ENCODE data around the gene CMC1. TPM values are rescaled to one million over a fixed set of nuclear protein-coding genes. Genes with fewer than 3 reads are reported as not detected.
"Not testable (repeated sequence)": the region's sequence is repeated elsewhere in the genome, so short reads cannot be mapped to it uniquely, and the experiment has no call there.

Gene CMC1
- total RNA-seq: 21.6 TPM

DNA sequence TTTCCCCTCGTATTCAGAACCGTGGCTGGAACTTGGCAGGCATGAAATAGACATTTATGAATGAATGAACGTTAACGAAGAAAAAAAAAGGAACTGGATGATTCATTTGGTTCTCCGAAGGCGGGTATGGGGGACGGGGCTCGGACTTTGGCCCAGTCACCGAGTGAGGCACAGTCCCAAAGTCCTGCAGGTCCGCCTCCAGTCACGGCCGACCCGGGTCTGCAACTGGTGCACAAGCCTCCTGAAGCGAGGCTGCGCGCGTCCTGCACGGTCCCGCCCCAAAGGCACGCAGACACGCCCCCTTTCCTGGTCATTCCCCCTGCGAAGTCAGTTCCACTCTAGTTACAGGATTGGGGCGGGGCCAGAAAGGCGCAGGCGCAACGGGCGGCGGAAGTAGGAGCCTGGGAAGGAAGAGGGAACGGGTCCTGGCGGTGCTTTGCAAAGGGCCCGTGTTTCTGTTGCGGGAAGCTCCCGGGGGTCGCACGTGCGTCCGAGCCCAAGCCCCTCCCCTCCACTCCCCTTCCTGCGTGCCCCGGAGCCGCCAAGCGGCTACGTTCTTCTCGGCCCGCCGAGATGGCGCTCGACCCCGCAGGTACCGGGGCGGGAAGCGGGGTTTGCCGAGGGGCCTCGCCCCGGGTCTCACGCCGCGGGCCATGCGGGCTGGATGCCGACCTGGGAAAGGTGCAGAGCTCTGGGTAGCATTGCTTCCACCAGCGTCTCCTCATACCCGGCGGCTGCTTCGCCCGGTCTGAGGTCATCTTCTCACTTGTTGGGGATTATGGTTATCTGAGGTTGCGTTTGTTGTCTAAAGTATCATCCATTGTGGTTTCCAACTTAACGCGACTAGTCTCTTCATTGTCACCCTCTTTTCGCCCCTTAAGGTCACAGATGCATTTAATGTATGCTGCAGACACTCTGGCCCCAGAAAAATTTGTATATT lies at the start of gene CMC1:
Gene CMC1, plus strand, starts transcription at position 399 of the 940 bp plus-strand sequence. Its CDS starts 175 bp downstream, at position 574.
- Histone ChIP-seq H3K9me3 (no peaks in the 10 kb centered on the region), H3K4me3 (peak within 1 kb of the TSS; percentile 91 to 98), H3K27ac (peak within 1 kb of the TSS; percentile 86), H3K36me3 (no peaks in the 10 kb centered on the region), H3K4me1 (peaks cover 20% of the 10 kb centered on the region), H3K27me3 (no peaks in the 10 kb centered on the region)
- peak; percentile 96 to 97 for DNase-seq (ENCODE audit: extremely low spot score in 2 of 2)
- TF ChIP-seq, protein P1, sequence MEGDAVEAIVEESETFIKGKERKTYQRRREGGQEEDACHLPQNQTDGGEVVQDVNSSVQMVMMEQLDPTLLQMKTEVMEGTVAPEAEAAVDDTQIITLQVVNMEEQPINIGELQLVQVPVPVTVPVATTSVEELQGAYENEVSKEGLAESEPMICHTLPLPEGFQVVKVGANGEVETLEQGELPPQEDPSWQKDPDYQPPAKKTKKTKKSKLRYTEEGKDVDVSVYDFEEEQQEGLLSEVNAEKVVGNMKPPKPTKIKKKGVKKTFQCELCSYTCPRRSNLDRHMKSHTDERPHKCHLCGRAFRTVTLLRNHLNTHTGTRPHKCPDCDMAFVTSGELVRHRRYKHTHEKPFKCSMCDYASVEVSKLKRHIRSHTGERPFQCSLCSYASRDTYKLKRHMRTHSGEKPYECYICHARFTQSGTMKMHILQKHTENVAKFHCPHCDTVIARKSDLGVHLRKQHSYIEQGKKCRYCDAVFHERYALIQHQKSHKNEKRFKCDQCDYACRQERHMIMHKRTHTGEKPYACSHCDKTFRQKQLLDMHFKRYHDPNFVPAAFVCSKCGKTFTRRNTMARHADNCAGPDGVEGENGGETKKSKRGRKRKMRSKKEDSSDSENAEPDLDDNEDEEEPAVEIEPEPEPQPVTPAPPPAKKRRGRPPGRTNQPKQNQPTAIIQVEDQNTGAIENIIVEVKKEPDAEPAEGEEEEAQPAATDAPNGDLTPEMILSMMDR (IDR thresholded peaks at IDR 0.05): no peak
- TF ChIP-seq POLR2AphosphoS5 (IDR thresholded peaks at IDR 0.05; ENCODE audit: insufficient read depth in 1 of 2, low read depth in 1 of 2): peak; percentile 95 to 97
- peak in 1 of 2 donors; percentile 80 for TF ChIP-seq POLR2A (IDR thresholded peaks at IDR 0.05)
- intact Hi-C loops (cut with DNase I): no loop called here

DNA sequence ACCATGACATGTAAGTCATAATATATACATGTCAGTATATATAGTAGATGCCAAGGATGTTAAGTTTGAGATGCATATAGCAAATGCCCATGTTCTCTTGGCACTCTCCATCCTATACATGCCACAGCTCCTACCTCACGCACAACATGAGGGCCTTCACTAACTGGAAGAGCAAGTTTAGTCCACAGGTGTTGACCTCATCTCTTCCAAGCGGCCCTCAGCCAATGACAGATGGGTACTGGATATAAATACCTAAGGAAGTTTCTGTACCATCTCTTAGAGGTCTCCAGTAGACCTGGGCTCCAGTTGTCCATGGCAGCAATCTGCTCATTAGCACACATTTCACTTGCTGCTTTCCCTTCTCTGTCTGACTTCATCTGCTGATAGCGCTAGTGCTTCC lies 43.3 kb upstream of the CMC1 start:
- no peaks in the 10 kb centered on the region for H3K9me3 ChIP-seq
- no peaks in the 10 kb centered on the region for H3K36me3 ChIP-seq
- TF ChIP-seq, protein P1 (IDR thresholded peaks at IDR 0.05): no peak
- TF ChIP-seq POLR2A (IDR thresholded peaks at IDR 0.05) (no peak), POLR2AphosphoS5 (IDR thresholded peaks at IDR 0.05; ENCODE audit: insufficient read depth in 1 of 2, low read depth in 1 of 2) (no peak)
- DNase-seq (ENCODE audit: extremely low spot score in 2 of 2): no peak
- no peak overlapping the region for H3K27ac ChIP-seq
- intact Hi-C loops (cut with DNase I): no loop called here
- H3K27me3 ChIP-seq: no peaks in the 10 kb centered on the region
- no peak overlapping the region for H3K4me3 ChIP-seq
- no peaks in the 10 kb centered on the region for H3K4me1 ChIP-seq

DNA sequence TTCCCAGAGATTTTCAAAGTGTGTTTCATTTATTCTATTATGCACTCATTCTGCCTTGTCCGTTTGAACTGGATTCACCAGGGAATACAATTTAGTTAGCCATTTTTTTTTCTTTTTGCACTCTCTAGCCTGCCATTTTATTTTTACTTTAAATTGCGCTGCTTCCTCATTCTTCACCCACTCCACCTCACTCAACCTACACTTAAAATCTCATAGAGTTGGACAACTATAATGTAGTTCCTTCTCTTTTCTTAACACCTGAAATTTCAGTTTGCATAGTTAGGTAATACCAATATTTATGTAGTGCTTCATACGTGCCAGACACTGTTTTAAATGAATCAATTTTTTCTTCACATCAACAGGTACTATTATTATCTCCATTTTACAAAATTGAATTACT lies 42.4 kb upstream of the CMC1 start:
- intact Hi-C loops (cut with DNase I): no loop called here

GRCh38 chr3:28199643-28200042 lies 41.8 kb upstream of the CMC1 start:
- H3K27ac ChIP-seq; H3K36me3 ChIP-seq; H3K27me3 ChIP-seq; DNase-seq (ENCODE audit: extremely low spot score in 2 of 2); H3K4me1 ChIP-seq; H3K4me3 ChIP-seq; intact Hi-C loops (cut with DNase I); H3K9me3 ChIP-seq: not testable (repeated sequence)

More for the DNA sequence above, 42.4 kb upstream of the CMC1 start:
- TF ChIP-seq, protein P1 (IDR thresholded peaks at IDR 0.05): no peak
- no peak for TF ChIP-seq POLR2AphosphoS5 (IDR thresholded peaks at IDR 0.05; ENCODE audit: insufficient read depth in 1 of 2, low read depth in 1 of 2)
- TF ChIP-seq POLR2A (IDR thresholded peaks at IDR 0.05): no peak
- Histone ChIP-seq H3K9me3 (no peaks in the 10 kb centered on the region), H3K27ac (no peak overlapping the region), H3K27me3 (no peaks in the 10 kb centered on the region), H3K4me3 (no peak overlapping the region), H3K36me3 (no peaks in the 10 kb centered on the region), H3K4me1 (no peaks in the 10 kb centered on the region)
- no peak for DNase-seq (ENCODE audit: extremely low spot score in 2 of 2)

- H3K4me1 ChIP-seq; H3K27ac ChIP-seq; intact Hi-C loops (cut with DNase I); H3K27me3 ChIP-seq; H3K9me3 ChIP-seq; H3K36me3 ChIP-seq; DNase-seq (ENCODE audit: extremely low spot score in 2 of 2): not testable (repeated sequence)
- peak overlapping the region in 1 of 2 donors; percentile 31 for H3K4me3 ChIP-seq
These were observed 41.0 kb upstream of the CMC1 start for GRCh38 chr3:28200366-28200848.

GRCh38 chr3:28206479-28206878 lies 34.9 kb upstream of the CMC1 start:
- H3K9me3 ChIP-seq: no peaks in the 10 kb centered on the region
- H3K27me3 ChIP-seq: no peaks in the 10 kb centered on the region
- H3K36me3 ChIP-seq: no peaks in the 10 kb centered on the region
- no peak for DNase-seq (ENCODE audit: extremely low spot score in 2 of 2)
- no peak overlapping the region for H3K27ac ChIP-seq
- intact Hi-C loops (cut with DNase I): no loop called here
- H3K4me3 ChIP-seq: no peak overlapping the region
- TF ChIP-seq POLR2AphosphoS5 (IDR thresholded peaks at IDR 0.05; ENCODE audit: insufficient read depth in 1 of 2, low read depth in 1 of 2) (no peak), POLR2A (IDR thresholded peaks at IDR 0.05) (no peak)
- TF ChIP-seq, protein P1 (IDR thresholded peaks at IDR 0.05): no peak
- no peaks in the 10 kb centered on the region for H3K4me1 ChIP-seq

Measured in vagina (tissue), 2 donors.